Mesendoderm (in vitro differentiated cells): ENCODE data around the gene NCAPD3.
A peak's percentile ranks its signal among the peaks of the same experiment; 100 is the strongest.

Experiments used
- DNase-seq: peaks from one replicate; pipeline ENCODE4 v3.0.0; 2013
- H2AK5ac ChIP-seq: 2 replicates; pipeline ENCODE4 v1.6.1; 2013; ENCODE audit warnings: low read length, inconsistent platforms
- H2BK120ac ChIP-seq: 2 replicates; pipeline ENCODE4 v1.6.1; 2013; ENCODE audit warnings: low read depth, mild to moderate bottlenecking, low read length, moderate library complexity, mixed read lengths
- H2BK15ac ChIP-seq: replicated peaks from 2 replicates; pipeline ENCODE4 v1.6.1; 2013; ENCODE audit warnings: low read depth, mild to moderate bottlenecking, moderate library complexity
- H2BK5ac ChIP-seq: 2 replicates; pipeline ENCODE4 v1.6.1; 2013; ENCODE audit warnings: low read length, inconsistent platforms
- H3K18ac ChIP-seq: 2 replicates; pipeline ENCODE4 v1.6.1; 2013; ENCODE audit warnings: mild to moderate bottlenecking, low read length, mixed read lengths
- H3K23ac ChIP-seq: one replicate; pipeline ENCODE4 v1.6.1; 2013; ENCODE audit warnings: low read length
- H3K27ac ChIP-seq: 2 replicates; pipeline ENCODE4 v1.5.1; 2013; ENCODE audit warnings: low read depth, mild to moderate bottlenecking, inconsistent platforms, low read length, moderate library complexity
- H3K27me3 ChIP-seq: 2 replicates; pipeline ENCODE4 v1.6.1; 2013; ENCODE audit warnings: low read length, control low read depth, mild to moderate bottlenecking, inconsistent platforms; ENCODE audit not compliant: insufficient read depth, poor library complexity
- H3K36me3 ChIP-seq: 2 replicates; pipeline ENCODE4 v1.6.1; 2013; ENCODE audit warnings: low read length, inconsistent platforms; ENCODE audit not compliant: control insufficient read depth, insufficient read depth
- H3K4ac ChIP-seq: one replicate; pipeline ENCODE4 v1.6.1; 2013; ENCODE audit warnings: low read depth, mild to moderate bottlenecking, low read length, moderate library complexity
- H3K4me1 ChIP-seq: 2 replicates; pipeline ENCODE4 v1.6.1; 2013; ENCODE audit warnings: low read depth, low read length, inconsistent platforms; ENCODE audit not compliant: control insufficient read depth
- H3K4me2 ChIP-seq: 2 replicates; pipeline ENCODE4 v1.6.1; 2013; ENCODE audit warnings: low read length
- H3K4me3 ChIP-seq: 2 replicates; pipeline ENCODE4 v1.5.1; 2013; ENCODE audit warnings: mild to moderate bottlenecking, low read length
- H3K56ac ChIP-seq: one replicate; pipeline ENCODE4 v1.6.1; 2013; ENCODE audit warnings: low read length
- H3K79me1 ChIP-seq: 2 replicates; pipeline ENCODE4 v1.6.1; 2013; ENCODE audit warnings: low read length, inconsistent platforms
- H3K79me2 ChIP-seq: 2 replicates; pipeline ENCODE4 v1.6.1; 2013; ENCODE audit warnings: mild to moderate bottlenecking, low read length; ENCODE audit not compliant: control insufficient read depth, insufficient read depth
- H3K9ac ChIP-seq: 2 replicates; pipeline ENCODE4 v1.6.1; 2013; ENCODE audit warnings: low read length, inconsistent platforms
- H4K5ac ChIP-seq: one replicate; pipeline ENCODE4 v1.6.1; 2013; ENCODE audit warnings: low read length
- H4K8ac ChIP-seq: one replicate; pipeline ENCODE4 v1.6.1; 2013; ENCODE audit warnings: low read depth, mild to moderate bottlenecking, control low read depth, low read length, moderate library complexity
- WGBS: extraction: QIAGEN DNeasy Blood & Tissue Kit; methylation state at CpG from one replicate; pipeline ENCODE4 v1.1.7; 2013; ENCODE audit warnings: low lambda C conversion rate, missing lambda C conversion rate; ENCODE audit not compliant: insufficient coverage; ENCODE audit errors: extremely low coverage; 5-methylcytosine and 5-hydroxymethylcytosine counted together

NCAPD3 gene

DNA sequence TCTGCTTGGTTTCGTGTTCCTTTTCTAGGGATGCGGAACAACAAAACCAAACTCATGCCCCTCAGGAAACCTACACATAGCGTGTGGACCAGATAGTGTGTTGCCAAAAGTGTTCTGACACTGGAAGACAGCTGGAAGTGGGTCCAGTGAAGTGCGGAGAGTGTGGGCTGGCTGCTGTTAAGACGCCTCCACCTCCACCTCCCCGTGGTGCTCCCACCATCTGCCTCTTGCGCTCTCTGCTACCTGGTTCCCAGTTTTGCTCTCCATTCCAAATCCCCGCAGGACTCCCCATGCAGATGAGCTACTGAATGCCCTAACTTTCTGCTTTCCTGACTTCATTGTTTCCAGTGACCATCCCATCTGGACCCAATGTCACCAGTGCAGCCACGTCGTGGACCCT is 51.8 kb downstream of the NCAPD3 start:
- Histone ChIP-seq H4K8ac (no peak overlapping the region), H3K4ac (no peak overlapping the region), H2BK120ac (no peak overlapping the region), H2AK5ac (no peak overlapping the region), H3K9ac (no peak overlapping the region), H3K79me2 (no peaks in the 10 kb centered on the region), H3K27ac (no peak overlapping the region), H3K4me3 (no peak overlapping the region), H2BK15ac (no peak overlapping the region), H3K18ac (no peak overlapping the region), H3K36me3 (peaks cover 36% of the 10 kb centered on the region), H3K56ac (no peak overlapping the region), H3K23ac (no peak overlapping the region), H4K5ac (no peak overlapping the region), H3K4me2 (no peak overlapping the region), H3K27me3 (peaks cover 1% of the 10 kb centered on the region), H2BK5ac (no peak overlapping the region), H3K4me1 (no peaks in the 10 kb centered on the region), H3K79me1 (no peaks in the 10 kb centered on the region)
- DNase-seq = no peak
- no CpG with 5 or more reads among the region's 10 CpGs for WGBS

GRCh38 chr11:134170919-134171281 is 52.9 kb downstream of the NCAPD3 start:
- Histone ChIP-seq H4K5ac (no peak overlapping the region), H2BK15ac (no peak overlapping the region), H3K18ac (no peak overlapping the region), H3K27me3 (peaks cover 1% of the 10 kb centered on the region), H3K23ac (no peak overlapping the region), H3K79me1 (no peaks in the 10 kb centered on the region), H3K9ac (no peak overlapping the region), H2AK5ac (no peak overlapping the region), H3K27ac (no peak overlapping the region), H3K4ac (no peak overlapping the region), H2BK5ac (no peak overlapping the region), H3K4me1 (no peaks in the 10 kb centered on the region), H4K8ac (no peak overlapping the region), H3K4me3 (no peak overlapping the region), H3K56ac (no peak overlapping the region), H3K36me3 (peaks cover 32% of the 10 kb centered on the region), H3K79me2 (no peaks in the 10 kb centered on the region), H2BK120ac (no peak overlapping the region), H3K4me2 (no peak overlapping the region)
- peak; percentile 14 for DNase-seq
- WGBS = no CpG with 5 or more reads among the region's 5 CpGs

DNA sequence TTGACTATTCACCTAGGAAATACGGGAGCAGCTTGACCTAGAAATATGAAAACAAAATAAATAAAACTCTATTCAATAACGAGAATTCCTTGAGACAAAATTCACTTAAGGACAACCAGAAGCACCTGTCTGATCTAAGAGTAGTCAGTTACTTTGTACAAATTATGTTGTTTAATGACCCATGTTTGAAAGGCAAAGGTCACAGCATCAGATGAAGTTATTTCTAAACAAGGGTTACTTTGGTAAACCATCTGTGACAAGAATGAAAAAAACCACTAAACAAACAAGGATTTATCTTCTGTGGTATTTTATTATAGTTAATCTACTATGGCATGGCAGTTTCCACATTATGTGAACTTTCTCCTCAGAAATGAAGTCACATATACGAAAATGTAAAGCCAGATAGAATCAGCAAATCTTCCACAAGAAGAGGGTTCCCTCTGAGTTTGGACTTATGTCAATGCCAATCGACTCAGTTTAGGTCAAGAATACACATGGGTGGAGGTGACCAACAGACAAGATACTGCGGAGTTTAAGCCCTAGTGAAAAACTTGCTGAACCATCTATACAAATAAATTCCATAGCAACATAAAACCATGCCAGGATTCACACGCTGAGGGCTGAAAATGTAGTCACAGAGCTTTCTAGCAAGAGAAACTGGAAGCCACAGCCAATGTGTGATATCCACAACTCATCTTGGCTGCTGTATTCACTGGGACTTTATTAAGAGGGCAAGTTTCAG is 53.4 kb downstream of the NCAPD3 start:
- peaks cover 35% of the 10 kb centered on the region for H3K36me3 ChIP-seq

DNA sequence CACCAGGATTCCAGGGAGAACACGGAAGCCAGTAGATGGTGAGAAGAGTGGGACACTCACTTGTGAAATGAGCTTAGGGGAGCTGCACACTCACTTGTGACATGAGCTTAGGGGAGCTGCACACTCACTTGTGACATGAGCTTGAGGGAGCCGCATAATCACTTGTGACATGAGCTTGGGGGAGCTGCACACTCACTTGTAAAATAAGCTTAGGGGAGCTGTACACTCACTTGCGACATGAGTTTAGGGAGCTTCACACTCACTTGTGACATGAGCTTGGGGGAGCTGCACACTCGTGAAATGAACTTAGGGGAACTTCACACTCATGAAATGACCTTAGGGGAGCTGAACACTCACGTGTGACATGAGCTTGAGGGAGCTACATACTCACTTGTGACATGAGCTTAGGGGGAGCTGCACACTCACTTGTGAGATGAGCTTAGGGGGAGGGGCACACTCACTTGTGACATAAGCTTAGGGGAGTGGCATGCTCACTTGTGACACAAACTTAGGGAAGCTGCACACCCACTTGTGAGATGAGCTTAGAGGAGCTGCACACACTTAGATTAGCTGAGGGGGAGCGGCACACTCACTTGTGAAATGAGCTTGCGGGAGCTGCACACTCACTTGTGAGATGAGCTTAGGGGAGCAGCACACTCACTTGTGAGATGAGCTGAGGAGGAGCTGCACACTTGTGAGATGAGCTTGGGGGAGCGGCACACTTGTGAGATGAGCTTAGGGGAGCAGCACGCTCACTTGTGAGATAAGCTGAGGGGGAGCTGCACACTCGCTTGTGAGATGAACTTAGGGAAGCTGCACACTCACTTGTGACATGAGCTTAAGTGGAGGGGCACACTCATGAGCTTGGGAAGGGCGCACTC is 59.0 kb downstream of the NCAPD3 start:
- Histone ChIP-seq H3K4me2 (no peak overlapping the region), H3K79me2 (no peaks in the 10 kb centered on the region), H2BK5ac (no peak overlapping the region), H3K4ac (no peak overlapping the region), H2BK15ac (no peak overlapping the region), H3K27ac (no peak overlapping the region), H3K79me1 (no peaks in the 10 kb centered on the region), H3K36me3 (peaks cover 41% of the 10 kb centered on the region), H3K4me3 (peak overlapping the region; percentile 53), H2BK120ac (no peak overlapping the region), H3K4me1 (no peaks in the 10 kb centered on the region), H3K56ac (no peak overlapping the region), H3K9ac (no peak overlapping the region), H3K23ac (no peak overlapping the region), H3K18ac (no peak overlapping the region), H4K5ac (no peak overlapping the region), H2AK5ac (no peak overlapping the region), H3K27me3 (peaks cover 1% of the 10 kb centered on the region), H4K8ac (no peak overlapping the region)
- DNase-seq = peak; percentile 75
- no CpG with 5 or more reads among the region's 11 CpGs for WGBS

More for the DNA sequence above, 53.4 kb downstream of the NCAPD3 start:
- Histone ChIP-seq H3K56ac (no peak overlapping the region), H3K27ac (no peak overlapping the region), H2AK5ac (no peak overlapping the region), H3K4me3 (no peak overlapping the region), H3K4me2 (no peak overlapping the region), H4K5ac (no peak overlapping the region), H3K4ac (no peak overlapping the region), H2BK120ac (no peak overlapping the region), H2BK15ac (no peak overlapping the region), H3K18ac (no peak overlapping the region), H3K27me3 (peaks cover 1% of the 10 kb centered on the region), H3K79me1 (no peaks in the 10 kb centered on the region), H3K23ac (no peak overlapping the region), H3K79me2 (no peaks in the 10 kb centered on the region), H2BK5ac (no peak overlapping the region), H4K8ac (no peak overlapping the region), H3K9ac (no peak overlapping the region), H3K4me1 (no peaks in the 10 kb centered on the region)
- no CpG with 5 or more reads among the region's 6 CpGs for WGBS
- no peak for DNase-seq

- Histone ChIP-seq H3K79me2 (no peaks in the 10 kb centered on the region), H3K9ac (no peak overlapping the region), H3K4ac (no peak overlapping the region), H3K27ac (no peak overlapping the region), H3K18ac (no peak overlapping the region), H3K56ac (no peak overlapping the region), H3K79me1 (no peaks in the 10 kb centered on the region), H3K4me3 (no peak overlapping the region), H4K8ac (no peak overlapping the region), H2BK15ac (no peak overlapping the region), H3K36me3 (peaks cover 34% of the 10 kb centered on the region), H4K5ac (no peak overlapping the region), H3K23ac (no peak overlapping the region), H2AK5ac (no peak overlapping the region), H3K4me1 (no peaks in the 10 kb centered on the region), H2BK120ac (no peak overlapping the region), H2BK5ac (no peak overlapping the region), H3K27me3 (no peaks in the 10 kb centered on the region), H3K4me2 (no peak overlapping the region)
- WGBS = no CpG with 5 or more reads among the region's 9 CpGs
- no peak for DNase-seq
Measured at GRCh38 chr11:134159652-134160051, 64.1 kb downstream of the NCAPD3 start.
